Progenitor cell of endocrine pancreas (in vitro differentiated cells): ENCODE results near the gene IL1RAPL2. TPM values are rescaled to one million over a fixed set of nuclear protein-coding genes. Genes with fewer than 3 reads are reported as not detected.

Experiments used
- DNase-seq: peaks from one replicate; pipeline ENCODE4 v3.0.0; 2021; ENCODE audit warnings: low spot score; ENCODE audit not compliant: unreplicated experiment
- H3K27ac Mint-ChIP-seq: 2 replicates; pipeline ENCODE4 v1.8.0; 2021; ENCODE audit warnings: mild to moderate bottlenecking, moderate library complexity, mixed read lengths
- H3K27me3 Mint-ChIP-seq: 2 replicates; pipeline ENCODE4 v1.8.0; 2021; ENCODE audit warnings: mixed read lengths
- H3K36me3 Mint-ChIP-seq: 2 replicates; pipeline ENCODE4 v1.8.0; 2022; ENCODE audit warnings: mixed read lengths; ENCODE audit not compliant: insufficient read depth
- H3K4me1 Mint-ChIP-seq: 2 replicates; pipeline ENCODE4 v1.8.0; 2021; ENCODE audit warnings: low read depth, mixed read lengths
- H3K4me3 Mint-ChIP-seq: 2 replicates; pipeline ENCODE4 v1.8.0; 2021; ENCODE audit warnings: low read depth, mild to moderate bottlenecking, moderate library complexity, mixed read lengths
- H3K9me3 Mint-ChIP-seq: 2 replicates; pipeline ENCODE4 v1.8.0; 2021; ENCODE audit warnings: low read depth, mixed read lengths
- total RNA-seq: library from RNA; stranded (reverse); gene quantifications from 2 replicates; pipeline ENCODE4 v1.2.1, GENCODE V29; 2021
- TF ChIP-seq, protein P1 (sequence below): fragments of 200-600 bp; sonication (generic); IDR thresholded peaks from one replicate; pipeline ENCODE4 v1.5.0; 2021; ENCODE audit warnings: antibody characterized with exemption, mild to moderate bottlenecking; ENCODE audit not compliant: unreplicated experiment

Gene IL1RAPL2
- total RNA-seq, 1 donor from 2014 or later = 0.91 TPM

DNA sequence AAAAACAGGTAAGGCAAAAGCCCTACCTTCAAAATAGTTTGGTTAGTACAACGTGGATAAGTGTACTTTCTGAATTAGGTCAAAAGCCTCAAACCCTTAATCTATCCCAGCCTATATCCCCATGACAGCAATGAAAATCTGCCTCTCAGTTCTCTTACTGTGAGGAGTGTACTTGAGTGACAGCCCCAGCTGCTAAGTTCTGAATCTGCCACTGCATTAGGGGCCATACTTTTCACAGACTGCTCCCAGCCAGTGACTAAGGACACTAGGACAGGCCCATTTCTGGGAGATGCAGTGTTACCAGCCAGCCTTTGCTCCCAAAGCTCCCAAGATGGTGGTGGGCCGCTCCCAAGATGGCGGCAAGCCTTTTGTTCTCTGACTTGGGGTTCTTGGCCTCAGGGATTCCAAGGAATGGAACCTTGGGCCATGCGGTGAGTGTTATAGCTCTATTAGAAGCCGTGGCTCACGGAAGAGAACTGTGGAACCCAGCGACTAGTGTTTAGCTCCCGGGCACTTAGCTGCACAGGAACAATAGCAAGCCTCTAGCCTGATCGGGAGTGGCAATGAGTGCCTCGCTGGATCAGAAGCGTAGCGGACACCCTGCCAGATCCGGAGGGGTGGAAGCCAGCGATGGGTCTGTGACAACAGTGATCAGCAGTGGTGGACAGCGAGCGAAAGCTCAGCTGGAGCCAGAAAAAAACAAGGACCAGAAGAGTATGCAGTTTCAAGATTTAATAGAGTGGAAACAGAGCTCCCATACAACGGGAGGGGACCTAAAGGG lies 1080.8 kb downstream of the IL1RAPL2 start:
- no peak overlapping the region for H3K4me3 Mint-ChIP-seq

DNA sequence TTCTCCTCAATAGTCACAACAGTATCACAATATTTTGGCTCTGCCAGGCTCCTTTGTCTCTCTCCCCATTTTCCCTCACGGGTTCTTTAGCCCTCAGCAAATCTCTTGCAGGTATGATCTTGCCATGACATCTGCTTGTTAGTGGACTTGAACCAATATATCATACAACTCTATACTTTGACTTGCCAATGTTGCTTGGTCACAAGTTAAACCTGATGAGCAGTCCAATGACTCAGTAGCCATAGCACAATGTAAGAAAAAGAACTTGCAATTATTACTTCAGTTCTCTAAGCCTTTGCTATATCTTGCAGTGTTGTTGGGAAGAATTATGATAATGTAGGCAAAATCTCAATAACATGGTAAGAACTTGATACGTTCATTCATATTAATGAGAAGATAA lies 1081.8 kb downstream of the IL1RAPL2 start:
- Mint-ChIP-seq H3K36me3 (no peaks in the 10 kb centered on the region), H3K4me1 (no peaks in the 10 kb centered on the region), H3K4me3 (no peak overlapping the region), H3K9me3 (peaks cover 15% of the 10 kb centered on the region), H3K27me3 (no peaks in the 10 kb centered on the region), H3K27ac (peak overlapping the region; percentile 35)
- no peak for DNase-seq
- TF ChIP-seq, protein P1, sequence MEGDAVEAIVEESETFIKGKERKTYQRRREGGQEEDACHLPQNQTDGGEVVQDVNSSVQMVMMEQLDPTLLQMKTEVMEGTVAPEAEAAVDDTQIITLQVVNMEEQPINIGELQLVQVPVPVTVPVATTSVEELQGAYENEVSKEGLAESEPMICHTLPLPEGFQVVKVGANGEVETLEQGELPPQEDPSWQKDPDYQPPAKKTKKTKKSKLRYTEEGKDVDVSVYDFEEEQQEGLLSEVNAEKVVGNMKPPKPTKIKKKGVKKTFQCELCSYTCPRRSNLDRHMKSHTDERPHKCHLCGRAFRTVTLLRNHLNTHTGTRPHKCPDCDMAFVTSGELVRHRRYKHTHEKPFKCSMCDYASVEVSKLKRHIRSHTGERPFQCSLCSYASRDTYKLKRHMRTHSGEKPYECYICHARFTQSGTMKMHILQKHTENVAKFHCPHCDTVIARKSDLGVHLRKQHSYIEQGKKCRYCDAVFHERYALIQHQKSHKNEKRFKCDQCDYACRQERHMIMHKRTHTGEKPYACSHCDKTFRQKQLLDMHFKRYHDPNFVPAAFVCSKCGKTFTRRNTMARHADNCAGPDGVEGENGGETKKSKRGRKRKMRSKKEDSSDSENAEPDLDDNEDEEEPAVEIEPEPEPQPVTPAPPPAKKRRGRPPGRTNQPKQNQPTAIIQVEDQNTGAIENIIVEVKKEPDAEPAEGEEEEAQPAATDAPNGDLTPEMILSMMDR = no peak

More for the DNA sequence above, 1080.8 kb downstream of the IL1RAPL2 start:
- Mint-ChIP-seq H3K36me3 (no peaks in the 10 kb centered on the region), H3K27ac (no peak overlapping the region), H3K4me1 (no peaks in the 10 kb centered on the region), H3K27me3 (no peaks in the 10 kb centered on the region), H3K9me3 (peaks cover 14% of the 10 kb centered on the region)
- TF ChIP-seq, protein P1 = no peak
- DNase-seq = no peak

DNA sequence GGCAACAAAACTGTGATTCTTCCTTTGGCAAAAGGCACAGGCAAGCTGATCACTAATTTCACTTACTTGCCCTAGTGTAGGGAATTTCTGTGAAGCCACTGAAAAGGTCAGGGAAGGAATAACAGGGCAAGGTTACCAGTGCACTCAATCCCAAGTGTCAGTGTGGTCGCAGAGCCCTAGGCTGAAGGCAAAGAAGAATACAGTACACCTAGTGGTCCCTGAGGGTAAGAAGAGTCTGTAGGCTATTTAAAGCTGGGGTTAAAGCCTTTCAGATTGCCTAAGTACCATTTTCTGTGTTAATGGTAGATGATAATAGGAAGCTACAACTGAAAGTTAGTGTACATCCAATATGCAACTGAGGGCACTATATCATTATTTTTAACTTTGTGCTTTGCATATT lies 1082.7 kb downstream of the IL1RAPL2 start:
- Mint-ChIP-seq H3K4me1 (no peaks in the 10 kb centered on the region), H3K27me3 (no peaks in the 10 kb centered on the region), H3K4me3 (no peak overlapping the region), H3K36me3 (no peaks in the 10 kb centered on the region), H3K9me3 (peaks cover 17% of the 10 kb centered on the region), H3K27ac (no peak overlapping the region)
- no peak for DNase-seq
- TF ChIP-seq, protein P1 = no peak

DNA sequence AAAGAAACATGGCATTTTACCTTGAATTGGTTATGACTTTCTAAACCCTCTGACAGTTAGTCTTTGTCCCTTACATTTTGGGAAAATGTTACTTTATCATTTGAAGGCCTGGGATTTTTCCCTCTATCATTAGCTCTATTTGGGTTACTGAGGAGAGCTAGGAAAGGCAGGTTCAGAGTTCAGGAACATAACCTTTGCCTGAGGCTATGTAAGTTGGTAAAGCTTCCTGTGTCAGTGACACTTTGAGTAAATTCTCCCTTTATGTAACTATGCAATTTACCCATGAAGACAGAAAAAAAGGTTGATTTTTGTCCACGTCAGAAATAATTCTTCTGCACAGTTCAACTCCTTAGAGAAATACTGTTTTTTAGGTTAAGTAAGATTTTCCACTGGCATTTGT lies 1084.6 kb downstream of the IL1RAPL2 start:
- no peaks in the 10 kb centered on the region for H3K27me3 Mint-ChIP-seq

DNA sequence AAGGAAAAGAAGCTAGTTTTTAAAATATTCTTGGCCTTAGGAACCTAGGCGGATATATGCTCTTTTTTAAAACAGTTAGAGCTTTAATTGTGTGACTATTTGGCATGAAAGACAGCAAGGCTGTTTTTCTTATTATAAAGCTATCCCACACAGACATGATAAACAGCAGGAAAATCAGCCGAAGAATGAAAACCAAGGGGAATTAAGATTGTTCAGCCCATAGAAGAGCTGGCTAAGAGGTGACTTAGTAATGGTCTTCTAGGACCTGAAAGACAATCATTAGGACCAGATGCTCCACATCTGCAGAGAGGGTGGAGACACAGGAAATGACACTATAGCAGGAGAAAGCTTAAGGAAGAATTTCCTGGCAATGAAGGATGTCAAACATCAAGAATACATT lies 1085.0 kb downstream of the IL1RAPL2 start:
- no peak for DNase-seq
- H3K36me3 Mint-ChIP-seq = no peaks in the 10 kb centered on the region
- no peaks in the 10 kb centered on the region for H3K27me3 Mint-ChIP-seq
- H3K27ac Mint-ChIP-seq = no peak overlapping the region
- no peak overlapping the region for H3K4me3 Mint-ChIP-seq
- no peaks in the 10 kb centered on the region for H3K4me1 Mint-ChIP-seq
- TF ChIP-seq, protein P1 = no peak
- peaks cover 15% of the 10 kb centered on the region for H3K9me3 Mint-ChIP-seq

More for the DNA sequence above, 1084.6 kb downstream of the IL1RAPL2 start:
- Mint-ChIP-seq H3K27ac (no peak overlapping the region), H3K36me3 (no peaks in the 10 kb centered on the region), H3K4me3 (no peak overlapping the region), H3K9me3 (peaks cover 19% of the 10 kb centered on the region), H3K4me1 (no peaks in the 10 kb centered on the region)
- DNase-seq = no peak
- TF ChIP-seq, protein P1 = no peak
